Measurements from ENCODE around the gene LYRM9.

The LYRM9 gene

GRCh38 chr17:27895123-27895895 is 2.1 kb upstream of the LYRM9 start:
- TF ChIP-seq, protein P1, sequence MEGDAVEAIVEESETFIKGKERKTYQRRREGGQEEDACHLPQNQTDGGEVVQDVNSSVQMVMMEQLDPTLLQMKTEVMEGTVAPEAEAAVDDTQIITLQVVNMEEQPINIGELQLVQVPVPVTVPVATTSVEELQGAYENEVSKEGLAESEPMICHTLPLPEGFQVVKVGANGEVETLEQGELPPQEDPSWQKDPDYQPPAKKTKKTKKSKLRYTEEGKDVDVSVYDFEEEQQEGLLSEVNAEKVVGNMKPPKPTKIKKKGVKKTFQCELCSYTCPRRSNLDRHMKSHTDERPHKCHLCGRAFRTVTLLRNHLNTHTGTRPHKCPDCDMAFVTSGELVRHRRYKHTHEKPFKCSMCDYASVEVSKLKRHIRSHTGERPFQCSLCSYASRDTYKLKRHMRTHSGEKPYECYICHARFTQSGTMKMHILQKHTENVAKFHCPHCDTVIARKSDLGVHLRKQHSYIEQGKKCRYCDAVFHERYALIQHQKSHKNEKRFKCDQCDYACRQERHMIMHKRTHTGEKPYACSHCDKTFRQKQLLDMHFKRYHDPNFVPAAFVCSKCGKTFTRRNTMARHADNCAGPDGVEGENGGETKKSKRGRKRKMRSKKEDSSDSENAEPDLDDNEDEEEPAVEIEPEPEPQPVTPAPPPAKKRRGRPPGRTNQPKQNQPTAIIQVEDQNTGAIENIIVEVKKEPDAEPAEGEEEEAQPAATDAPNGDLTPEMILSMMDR (IDR thresholded peaks at IDR 0.05) = no peak

DNA sequence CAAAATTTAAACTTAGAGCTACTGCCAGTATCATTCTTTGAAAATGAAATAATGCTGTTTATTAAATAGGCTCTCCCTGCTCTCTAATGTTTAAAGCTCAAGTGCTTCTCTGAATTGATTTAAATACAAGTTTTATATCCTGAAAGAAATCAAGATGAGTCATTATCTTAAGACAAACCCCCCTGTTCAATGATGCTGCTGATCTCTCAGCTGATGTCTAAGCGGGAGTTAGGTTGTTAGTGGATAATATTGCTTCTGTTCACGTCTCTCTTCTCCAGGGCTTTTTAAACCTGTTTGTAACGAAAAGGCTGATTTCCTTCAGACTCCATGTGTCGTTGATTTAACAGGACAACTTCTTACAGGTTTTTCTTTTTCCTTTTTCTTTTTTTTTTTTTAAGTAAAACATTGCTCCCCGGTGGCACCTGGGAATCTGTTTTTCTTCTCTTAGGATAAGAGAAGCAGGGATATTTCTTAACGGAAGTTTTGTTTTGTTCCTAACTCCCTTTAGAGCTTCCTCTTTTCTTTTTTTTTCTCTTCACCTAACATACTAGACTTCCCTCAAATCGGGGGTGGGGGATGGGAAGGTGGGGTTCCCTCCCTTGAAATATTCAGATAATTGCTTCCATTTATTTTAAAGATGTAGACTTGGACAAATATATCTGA is 807 bp upstream of the LYRM9 start:
- TF ChIP-seq, protein P1 (IDR thresholded peaks at IDR 0.05) = no peak

- TF ChIP-seq, protein P1 (IDR thresholded peaks at IDR 0.05) = no peak
These were observed 661 bp downstream of the LYRM9 start for GRCh38 chr17:27892542-27892865.

DNA sequence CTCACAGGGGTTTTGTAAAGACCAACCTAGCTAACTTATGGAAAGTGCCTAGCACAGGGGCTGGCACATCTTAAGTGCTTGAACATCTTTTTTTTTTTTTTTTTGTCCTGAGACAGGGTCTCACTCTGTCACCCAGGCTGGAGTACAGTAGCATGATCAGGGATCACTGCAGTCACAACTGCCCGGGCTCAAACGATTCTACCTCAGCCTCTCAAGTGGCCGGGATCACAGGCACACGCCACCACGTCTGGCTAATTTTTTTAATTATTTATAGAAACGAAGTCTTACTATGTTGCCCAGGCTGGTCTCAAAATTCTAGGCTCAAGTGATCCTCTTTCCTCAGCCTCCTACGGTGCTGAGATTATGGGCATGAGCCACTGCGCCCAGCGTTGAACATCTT is 1.3 kb downstream of the LYRM9 start:
- TF ChIP-seq, protein P1 (IDR thresholded peaks at IDR 0.05) = no peak

DNA sequence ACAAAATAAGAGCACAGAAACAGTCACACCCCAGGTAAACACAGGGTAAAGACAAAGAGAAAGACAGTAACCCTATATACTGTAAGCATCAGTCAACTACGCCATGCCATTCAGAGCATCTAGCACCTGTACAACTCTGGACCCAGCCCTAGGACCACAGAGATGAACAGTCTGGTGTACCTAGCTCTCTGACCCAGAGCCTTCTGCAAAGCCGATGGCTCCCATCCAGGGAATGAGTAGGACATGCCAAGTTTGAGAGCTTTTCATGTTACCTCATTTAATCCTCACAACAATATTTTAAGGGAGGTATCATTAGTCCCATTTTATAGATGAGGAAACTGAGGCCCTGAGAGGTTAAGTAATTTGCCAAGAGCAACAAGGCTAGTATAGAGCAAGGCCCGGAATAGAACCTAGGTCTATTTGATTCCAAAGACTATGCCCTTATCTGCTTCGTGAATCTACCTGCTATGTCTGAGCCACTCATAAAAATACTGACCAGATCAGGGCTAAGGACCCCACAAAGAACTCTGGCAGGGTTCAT is 3.4 kb downstream of the LYRM9 start:
- TF ChIP-seq, protein P1 (IDR thresholded peaks at IDR 0.05) = no peak

GRCh38 chr17:27888945-27889344 is 4.2 kb downstream of the LYRM9 start:
- TF ChIP-seq, protein P1 (IDR thresholded peaks at IDR 0.05) = no peak

DNA sequence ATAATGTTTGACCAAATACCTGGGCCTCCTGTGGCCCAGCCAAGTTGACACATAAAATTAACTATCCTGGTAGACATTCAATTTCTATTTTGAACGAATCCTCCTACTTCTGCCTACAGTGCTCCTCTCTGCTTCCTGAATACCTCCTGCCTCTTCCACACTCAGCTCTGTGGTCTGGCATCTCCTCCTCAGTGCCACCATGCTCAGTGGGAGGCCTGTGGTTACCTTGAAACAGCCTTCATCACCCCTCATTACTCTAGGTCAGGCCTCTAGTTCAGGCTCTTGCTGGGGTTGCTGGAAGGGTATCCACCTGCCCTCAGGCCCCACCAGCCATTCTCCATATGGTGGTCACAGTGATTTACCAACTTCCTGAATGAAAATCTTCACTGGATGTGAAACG is 5.1 kb downstream of the LYRM9 start:
- TF ChIP-seq, protein P1 (IDR thresholded peaks at IDR 0.05) = no peak

Measured in LNCAP (cell line).